ENCODE data around the gene FGF22.

- TF ChIP-seq TAF1 (conservative IDR thresholded peaks at IDR 0.05) (no peak), CTCF (IDR thresholded peaks at IDR 0.05; ENCODE audit: low read depth, low read length, missing input control) (no peak), RXRA (IDR thresholded peaks at IDR 0.05) (no peak), EGR1 (IDR thresholded peaks at IDR 0.05; ENCODE audit: low read depth in 2 of 2) (no peak), SP1 (IDR thresholded peaks at IDR 0.05) (no peak)
- TF ChIP-seq, protein P1, sequence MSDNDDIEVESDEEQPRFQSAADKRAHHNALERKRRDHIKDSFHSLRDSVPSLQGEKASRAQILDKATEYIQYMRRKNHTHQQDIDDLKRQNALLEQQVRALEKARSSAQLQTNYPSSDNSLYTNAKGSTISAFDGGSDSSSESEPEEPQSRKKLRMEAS (IDR thresholded peaks at IDR 0.05): no peak
Observed at GRCh38 chr19:601310-601709, 38.4 kb upstream of the FGF22 start.

All from liver (tissue), 3 donors.